Inflammatory macrophage (primary cell): ENCODE measurements around the gene FLT1.

ENCODE experiments used
- DNase-seq, 2 donors: peaks; one replicate each; pipeline ENCODE4 v3.0.0-alpha.2; 2020 to 2022

FLT1 gene

GRCh38 chr13:28528848-28529247 lies 33.9 kb upstream of the FLT1 start:
- DNase-seq: no peak

DNA sequence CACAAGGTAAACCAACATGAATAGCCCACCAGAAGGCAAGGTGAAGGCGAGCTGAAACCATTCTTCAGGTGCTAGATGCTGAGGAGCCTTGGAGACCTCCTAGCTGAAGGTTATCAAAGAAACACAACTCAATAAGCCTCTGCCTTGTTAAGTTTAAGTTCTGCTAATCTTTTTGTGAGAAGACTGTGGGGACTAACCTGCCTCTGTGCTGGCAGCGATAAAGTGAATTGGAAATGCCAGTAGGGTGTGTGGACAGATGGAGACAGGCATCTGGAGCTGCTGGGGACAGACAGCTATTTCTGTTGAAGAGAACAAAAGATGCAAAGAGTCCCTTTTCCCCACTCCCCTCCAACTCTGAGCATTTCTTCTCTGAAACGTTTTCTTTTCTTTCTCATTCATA lies 33.5 kb upstream of the FLT1 start:
- no peak for DNase-seq

GRCh38 chr13:28527629-28528028 lies 32.7 kb upstream of the FLT1 start:
- peak; percentile 76 to 80 for DNase-seq

DNA sequence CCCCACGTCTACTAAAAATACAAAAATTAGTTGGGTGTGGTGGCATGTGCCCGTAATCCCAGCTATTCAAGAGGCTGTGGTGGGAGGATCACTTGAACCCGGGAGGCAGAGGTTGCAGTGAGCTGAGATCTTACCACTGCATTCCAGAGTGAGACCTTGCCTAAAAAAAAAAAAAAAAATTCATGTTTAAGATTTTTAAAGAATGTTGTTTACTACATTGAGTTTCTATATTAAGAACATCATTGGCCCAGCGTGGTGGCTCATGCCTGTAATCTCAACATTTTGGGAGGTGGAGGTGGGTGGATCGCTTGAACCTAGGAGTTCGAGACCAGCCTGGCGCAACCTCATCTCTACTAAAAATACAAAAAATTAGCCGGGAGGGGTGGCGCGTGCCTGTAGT lies 31.9 kb upstream of the FLT1 start:
- DNase-seq: no peak

- DNase-seq: no peak
These were observed 27.9 kb upstream of the FLT1 start for GRCh38 chr13:28522871-28523270.

DNA sequence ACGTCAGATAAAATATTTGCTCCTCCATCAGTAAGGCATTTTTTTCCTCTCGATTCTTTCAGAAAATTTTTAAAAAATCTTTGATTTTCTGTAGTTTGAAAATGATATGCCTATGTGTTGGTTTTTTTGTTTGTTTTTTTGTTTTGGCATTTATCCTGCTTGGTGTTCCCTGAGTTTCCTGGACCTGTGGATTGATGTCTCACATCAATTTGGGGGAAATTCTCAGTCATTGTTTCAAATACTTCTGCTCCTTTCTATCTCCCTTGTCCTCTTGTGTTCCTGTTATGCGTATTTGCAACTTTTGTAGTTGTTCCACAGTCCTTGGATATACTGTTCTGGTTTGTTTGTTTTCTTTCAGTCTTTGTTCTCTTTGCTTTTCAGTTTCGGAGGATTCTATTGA lies 18.8 kb upstream of the FLT1 start:
- no peak for DNase-seq

- no peak for DNase-seq
These were observed 15.6 kb upstream of the FLT1 start for GRCh38 chr13:28510542-28510941.

GRCh38 chr13:28510066-28510465 lies 15.1 kb upstream of the FLT1 start:
- no peak for DNase-seq

GRCh38 chr13:28505543-28506135 lies 10.7 kb upstream of the FLT1 start:
- peak; percentile 60 to 79 for DNase-seq

DNA sequence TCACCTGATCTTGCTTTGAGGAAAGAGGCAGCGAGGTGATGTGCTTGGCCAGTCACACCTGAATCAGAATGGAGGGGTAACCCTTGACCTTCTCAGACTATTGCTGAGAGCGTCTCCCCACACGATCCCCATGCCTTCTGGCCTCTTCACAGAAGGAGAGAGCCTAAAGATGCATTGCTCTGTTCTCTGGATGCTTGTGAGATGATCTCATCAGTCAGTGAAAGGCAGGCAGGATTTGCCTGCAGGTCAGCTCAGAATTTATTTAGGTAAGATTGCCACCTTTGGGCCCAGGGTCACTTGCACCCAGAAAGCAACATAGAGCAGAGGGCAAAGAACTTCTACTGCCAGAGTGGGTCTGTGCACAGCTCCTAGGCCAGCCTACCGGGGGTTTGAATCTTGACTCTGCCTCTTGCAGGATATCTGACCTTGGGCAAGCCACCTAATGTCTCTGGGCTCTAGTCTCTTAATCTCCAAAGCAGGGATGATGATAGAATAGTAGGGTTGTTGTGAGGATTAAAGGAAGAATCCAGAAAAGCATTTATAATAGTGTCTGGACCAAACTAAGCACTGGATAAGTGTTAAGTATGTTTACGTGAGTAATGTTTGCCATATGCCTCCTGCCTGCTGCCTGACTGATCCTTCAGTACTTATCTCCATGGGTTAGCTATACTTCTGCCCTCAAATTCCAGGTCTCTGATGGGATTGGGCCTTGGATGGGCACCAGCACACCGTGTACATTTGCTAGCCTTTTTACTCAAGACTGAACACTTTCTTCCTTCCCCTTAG lies 8.4 kb upstream of the FLT1 start:
- no peak for DNase-seq

DNA sequence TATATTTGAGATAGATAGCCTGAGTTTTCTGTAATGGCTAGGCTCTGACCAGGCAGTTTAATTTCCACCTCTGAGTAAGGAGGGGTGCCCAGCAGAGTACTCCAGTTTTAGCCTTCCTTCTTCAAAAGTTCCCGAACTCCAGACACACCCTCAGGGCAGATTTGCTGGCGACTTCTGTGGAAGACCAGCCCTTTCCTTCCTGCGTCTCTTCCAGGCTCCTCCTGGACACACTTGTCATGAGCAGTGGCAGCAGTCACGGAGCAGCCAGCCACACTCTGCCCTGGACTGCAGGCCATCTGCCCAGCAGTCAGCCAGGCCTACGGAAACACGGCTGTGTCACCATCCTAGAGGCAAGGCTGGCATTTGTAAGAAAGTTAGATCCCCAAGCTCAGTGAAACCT lies 6.6 kb upstream of the FLT1 start:
- DNase-seq: no peak

DNA sequence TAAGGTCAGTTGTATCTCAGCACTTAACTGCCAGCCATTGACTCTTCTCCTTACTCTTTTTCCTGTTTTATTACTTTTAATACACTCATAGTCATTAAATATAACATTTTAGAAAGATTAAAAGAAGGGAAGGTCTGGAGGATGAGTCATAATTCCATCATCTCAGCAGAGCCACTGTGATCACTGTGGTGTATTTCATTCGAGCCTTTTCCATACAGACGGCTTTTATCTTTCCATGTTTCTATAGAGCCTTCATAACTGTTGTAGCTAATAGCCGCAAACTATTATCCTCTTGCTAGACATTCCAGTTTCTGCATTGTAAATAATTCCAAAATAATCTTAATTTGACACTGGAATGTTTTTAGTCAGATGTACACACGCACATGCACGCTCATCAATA lies 4.7 kb upstream of the FLT1 start:
- DNase-seq: no peak

DNA sequence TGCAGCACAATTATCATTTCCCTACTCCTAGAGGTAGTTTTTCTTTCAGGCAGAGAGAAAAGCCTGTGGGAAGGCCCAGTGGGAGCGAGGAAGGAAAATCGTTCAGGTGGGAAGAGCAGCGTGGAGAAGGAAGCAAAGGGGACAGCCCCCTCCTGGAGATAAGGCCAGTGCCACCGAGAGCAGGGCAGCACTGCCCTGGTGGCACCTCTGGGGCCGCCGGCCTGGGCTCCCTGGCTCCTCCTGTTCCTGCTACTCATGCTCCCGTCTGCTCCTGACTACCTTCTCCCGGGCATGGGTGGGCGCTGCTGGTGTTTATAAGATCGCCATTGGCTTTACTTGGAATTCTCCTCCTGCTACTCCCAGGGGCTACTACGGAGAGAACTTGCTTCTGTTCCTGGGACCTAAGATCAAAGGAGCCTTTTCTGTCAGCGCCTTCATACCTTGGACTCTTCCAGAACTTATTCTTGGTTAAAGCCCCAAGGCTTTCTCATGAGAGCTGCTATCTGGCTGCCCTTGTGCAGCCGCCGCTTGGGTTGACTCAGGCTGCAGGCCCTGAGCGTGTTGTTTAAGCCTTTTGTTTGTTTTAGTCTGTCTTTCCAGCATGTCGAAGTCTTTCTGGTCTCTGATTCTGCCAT lies 3.7 kb upstream of the FLT1 start:
- DNase-seq: no peak

DNA sequence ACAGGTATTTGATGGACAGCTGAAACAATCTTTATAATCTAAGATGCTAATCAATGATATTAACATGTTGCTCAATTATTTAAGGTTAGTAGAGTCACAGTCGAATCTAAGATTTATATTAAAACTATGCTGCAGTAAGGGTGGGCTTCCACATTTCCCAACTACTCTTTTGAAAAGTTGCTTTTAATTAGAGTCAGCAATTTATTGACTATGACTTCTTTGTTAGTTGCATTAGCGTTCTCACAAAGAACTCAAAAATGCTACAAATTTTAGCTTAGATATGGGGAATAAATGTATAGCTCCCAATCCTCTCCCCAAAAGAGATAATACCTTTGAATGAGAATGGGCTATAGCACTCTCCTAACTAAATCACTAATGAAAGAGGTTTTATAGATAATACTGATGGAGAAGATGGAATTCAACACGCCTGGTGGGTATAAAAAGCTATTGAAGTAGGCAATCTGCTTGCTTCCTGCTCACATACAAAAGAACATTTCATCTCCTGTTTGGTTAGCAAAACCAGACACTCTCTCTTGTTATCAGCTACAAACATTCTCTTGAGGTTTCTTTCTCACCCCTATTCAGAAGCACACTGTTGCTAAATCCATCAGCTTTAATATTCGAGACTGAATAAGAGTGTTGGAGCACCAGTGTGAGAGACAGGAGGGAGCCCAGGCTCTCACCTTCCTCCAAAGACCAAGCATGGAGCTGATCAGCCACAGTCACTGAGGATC lies 2.4 kb upstream of the FLT1 start:
- DNase-seq: no peak

DNA sequence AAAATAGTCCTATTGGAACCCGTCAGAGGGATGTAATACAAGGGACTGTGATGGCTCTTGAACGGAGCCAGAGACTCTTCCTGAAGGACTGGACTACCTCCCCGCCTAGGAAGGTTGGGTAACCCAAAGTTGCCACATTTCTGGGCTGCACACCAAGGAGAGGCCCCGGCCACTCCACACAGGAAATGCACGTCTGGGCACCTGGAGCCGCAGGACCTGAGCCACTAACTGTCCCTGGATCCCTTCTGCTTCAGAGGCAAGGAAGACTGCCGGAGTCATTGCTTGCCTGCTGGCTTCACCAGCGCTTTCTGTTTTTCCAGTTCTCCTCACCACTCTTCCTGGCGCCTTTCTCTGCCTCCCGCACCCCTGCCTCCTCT lies 1.2 kb upstream of the FLT1 start:
- DNase-seq: no peak

- DNase-seq: peak; percentile 31 to 61
These were observed 735 bp upstream of the FLT1 start for GRCh38 chr13:28495538-28496187.

DNA sequence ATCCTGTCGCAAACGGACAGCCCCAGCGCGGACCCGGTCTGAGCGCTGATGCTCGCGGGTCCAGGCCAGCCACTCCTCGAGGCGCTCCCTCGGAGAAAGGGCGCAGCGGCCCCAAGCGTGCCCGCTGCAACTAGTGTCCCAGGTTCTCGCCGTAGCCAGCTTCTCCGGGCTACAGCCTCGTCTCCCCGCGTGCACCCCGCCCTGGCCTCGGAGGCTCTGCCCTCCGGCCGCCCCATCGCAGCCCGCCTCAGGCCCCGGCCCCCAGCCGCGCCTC lies 487 bp downstream of the FLT1 start:
- peak in 1 of 2 donors; percentile 30 for DNase-seq

- DNase-seq: peak; percentile 56 to 78
These were observed 1.0 kb downstream of the FLT1 start for GRCh38 chr13:28493740-28494503.

DNA sequence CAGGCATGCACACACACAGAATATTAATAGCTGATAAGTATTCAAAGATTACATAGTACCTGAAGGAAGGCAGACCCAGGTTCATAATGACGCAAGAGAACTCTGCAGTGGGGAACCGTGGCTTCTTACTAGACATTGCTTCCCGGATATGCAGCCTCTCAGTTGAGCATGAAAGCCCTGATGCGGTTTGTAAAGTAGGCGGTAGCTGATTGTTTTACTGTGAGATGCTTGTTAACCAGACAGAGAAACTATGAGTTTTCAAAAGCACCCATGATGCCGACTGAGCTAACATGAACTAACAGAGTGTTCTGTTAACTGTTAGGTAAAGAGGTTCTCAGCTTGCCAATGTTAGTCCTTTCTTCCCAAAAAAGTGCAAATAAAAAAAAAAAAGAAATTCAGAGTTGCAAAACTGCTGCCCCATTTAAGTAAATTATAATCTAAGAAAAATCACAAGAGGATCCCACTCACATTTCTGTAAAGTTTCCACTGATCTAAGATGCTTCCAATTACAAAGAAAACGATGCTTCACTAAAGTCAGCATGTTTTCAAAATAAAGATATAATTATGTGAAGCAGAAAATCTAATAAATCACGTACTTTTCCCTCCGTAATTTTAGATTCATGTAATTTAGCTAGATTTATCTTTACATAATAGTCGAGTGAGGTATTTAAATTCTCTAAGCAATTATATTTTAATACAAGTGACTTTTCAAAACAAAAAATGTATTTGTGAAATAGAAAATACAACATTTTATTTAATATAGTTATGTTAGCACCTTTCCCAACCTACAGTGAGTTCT lies 2.2 kb downstream of the FLT1 start:
- peak in 1 of 2 donors; percentile 26 for DNase-seq

DNA sequence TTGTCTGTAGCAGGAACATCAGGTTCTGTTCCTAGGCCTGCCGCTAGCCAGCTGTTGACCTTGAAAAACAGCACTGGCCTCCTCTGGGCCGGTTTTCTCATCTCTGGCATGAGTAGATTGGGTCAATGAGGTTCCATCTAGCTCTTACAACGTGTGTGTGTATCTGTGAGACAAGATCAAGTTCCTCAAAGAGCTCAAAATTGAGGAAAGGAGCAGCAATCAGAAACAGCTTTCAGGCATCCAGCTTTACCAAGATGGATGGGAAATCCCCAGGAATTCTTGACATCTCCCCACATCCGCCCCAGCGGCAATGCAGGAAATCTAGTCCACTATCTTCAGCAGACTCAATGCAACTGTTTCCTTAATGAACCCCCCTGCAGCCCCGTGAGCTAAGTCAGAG lies 4.9 kb downstream of the FLT1 start:
- peak in 1 of 2 donors; percentile 24 for DNase-seq

GRCh38 chr13:28489524-28489931 lies 5.4 kb downstream of the FLT1 start:
- DNase-seq: no peak
